ENCODE data around the gene GLUL. TPM values are rescaled to one million over a fixed set of nuclear protein-coding genes. Genes with fewer than 3 reads are reported as not detected.

GLUL gene
- total and polyA plus RNA-seq, 2 donors (not counting 1 experiment from before 2014, with no cell fraction given), result 38.9 to 44.2 TPM

DNA sequence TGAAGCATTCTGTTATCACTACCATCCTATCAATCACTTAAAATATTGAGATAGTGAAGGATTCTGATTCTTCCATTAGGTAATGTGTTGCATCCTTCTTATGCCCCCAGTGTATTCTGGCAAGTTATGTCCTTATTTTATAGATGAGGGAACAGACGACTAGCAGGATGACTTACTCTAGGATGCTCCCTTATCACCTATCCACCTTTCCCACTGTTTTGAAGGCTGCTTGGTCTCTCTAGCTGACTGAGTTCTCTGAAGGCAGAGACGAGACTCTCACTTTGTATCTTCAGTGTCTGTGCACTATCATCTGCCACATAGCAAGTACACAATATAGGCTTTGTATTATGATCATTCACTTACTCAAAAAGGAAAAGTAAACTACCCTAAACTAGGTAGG, 4.0 kb downstream of the GLUL start:
- no peak overlapping the region for H3K4me2 ChIP-seq (replicated peaks; ENCODE audit: low read depth, low read length, poor library complexity, severe bottlenecking)
- ChIA-PET CTCF (interaction anchor here (1.0 to 1.8 kb wide), 2 partner anchors 9 to 244 kb away, joined by 3 to 4 read pairs; no protein-coding TSS in a partner anchor), POLR2A (no interaction called here)
- no peak overlapping the region for H3K27ac ChIP-seq (ENCODE audit: low read length in 2 of 2)
- peaks cover 15% of the 10 kb centered on the region for H3K79me2 ChIP-seq (ENCODE audit: control insufficient read depth, insufficient read depth, low read length)
- ATAC-seq (ENCODE audit: low read depth) (no peak), DNase-seq (no peak)
- H3K4me1 ChIP-seq (ENCODE audit: control insufficient read depth in 2 of 2, insufficient read depth in 2 of 2, low read length in 2 of 2), result peaks cover 16 to 28% of the 10 kb centered on the region in 2 donors
- H3K27me3 ChIP-seq (replicated peaks in 1 of 4; ENCODE audit: control extremely low read depth in 1 of 4, control insufficient read depth in 3 of 4, insufficient read depth in 4 of 4, low read length in 3 of 4), result peaks cover 0 to 8% (median under 1%) of the 10 kb centered on the region in 4 experiments
- H3K4me3 ChIP-seq (ENCODE audit: control extremely low read depth in 1 of 5, extremely low read depth in 1 of 5, insufficient read depth in 1 of 5, low read depth in 2 of 5, low read length in 4 of 5), result no peak overlapping the region
- intact Hi-C loops (cut with micrococcal nuclease), result no loop called here
- Mint-ChIP-seq H3K27me3 (no peaks in the 10 kb centered on the region), H3K9me3 (ENCODE audit: insufficient read depth) (no peaks in the 10 kb centered on the region), H3K4me1 (peaks cover 22% of the 10 kb centered on the region), H3K4me3 (no peak overlapping the region), H3K27ac (no peak overlapping the region)
- no peaks in the 10 kb centered on the region for H3K9me3 ChIP-seq (ENCODE audit: control extremely low read depth in 1 of 3, control insufficient read depth in 2 of 3, insufficient read depth in 1 of 3, low read length in 2 of 3)
- H3K36me3 ChIP-seq (replicated peaks in 1 of 2; ENCODE audit: control extremely low read depth in 1 of 2, control insufficient read depth in 1 of 2, extremely low read depth in 1 of 2, insufficient read depth in 2 of 2, low read length in 1 of 2), result peaks cover 2 to 41% of the 10 kb centered on the region in 2 experiments
- 80% methylated on average over 1 of the region's 2 CpGs for WGBS (ENCODE audit: insufficient coverage)
- H3K9ac ChIP-seq (ENCODE audit: low read length), result no peak overlapping the region
- H2AFZ ChIP-seq (ENCODE audit: insufficient read depth, low read depth, low read length, poor library complexity, severe bottlenecking), result no peak overlapping the region
- H4K20me1 ChIP-seq (ENCODE audit: control insufficient read depth, insufficient read depth, low read length, poor library complexity, severe bottlenecking), result no peaks in the 10 kb centered on the region
- TF ChIP-seq CTCF (IDR thresholded peaks at IDR 0.05), result no peak
- no peak for TF ChIP-seq EZH2 (IDR thresholded peaks at IDR 0.05; ENCODE audit: borderline replicate concordance, insufficient read depth, low read depth, low read length, poor library complexity, severe bottlenecking)

- H3K27me3 ChIP-seq (replicated peaks in 1 of 4; ENCODE audit: control extremely low read depth in 1 of 4, control insufficient read depth in 3 of 4, insufficient read depth in 4 of 4, low read length in 3 of 4), result peaks cover 0 to 4% (median 0%) of the 10 kb centered on the region in 4 experiments
- no peak for DNase-seq
- H2AFZ ChIP-seq (ENCODE audit: insufficient read depth, low read depth, low read length, poor library complexity, severe bottlenecking), result no peak overlapping the region
- WGBS (ENCODE audit: insufficient coverage), result 93% methylated on average over 4 of the region's 5 CpGs
- no peak overlapping the region for H3K9ac ChIP-seq (ENCODE audit: low read length)
- no peaks in the 10 kb centered on the region for H3K9me3 ChIP-seq (ENCODE audit: control extremely low read depth in 1 of 3, control insufficient read depth in 2 of 3, insufficient read depth in 1 of 3, low read length in 2 of 3)
- H3K36me3 ChIP-seq (replicated peaks in 1 of 2; ENCODE audit: control extremely low read depth in 1 of 2, control insufficient read depth in 1 of 2, extremely low read depth in 1 of 2, insufficient read depth in 2 of 2, low read length in 1 of 2), result peaks cover 2 to 42% of the 10 kb centered on the region in 2 experiments
- intact Hi-C loops (cut with micrococcal nuclease), result no loop called here
- Mint-ChIP-seq H3K4me3 (no peak overlapping the region), H3K4me1 (peaks cover 18% of the 10 kb centered on the region), H3K27me3 (no peaks in the 10 kb centered on the region), H3K9me3 (ENCODE audit: insufficient read depth) (no peaks in the 10 kb centered on the region), H3K27ac (no peak overlapping the region)
- H3K4me2 ChIP-seq (replicated peaks; ENCODE audit: low read depth, low read length, poor library complexity, severe bottlenecking), result no peak overlapping the region
- TF ChIP-seq CTCF (IDR thresholded peaks at IDR 0.05) (no peak), EZH2 (IDR thresholded peaks at IDR 0.05; ENCODE audit: borderline replicate concordance, insufficient read depth, low read depth, low read length, poor library complexity, severe bottlenecking) (no peak)
- POLR2A ChIA-PET, result no interaction called here
- H3K4me3 ChIP-seq (ENCODE audit: control extremely low read depth in 1 of 5, extremely low read depth in 1 of 5, insufficient read depth in 1 of 5, low read depth in 2 of 5, low read length in 4 of 5), result no peak overlapping the region
- H3K27ac ChIP-seq (ENCODE audit: low read length in 2 of 2), result no peak overlapping the region
- H4K20me1 ChIP-seq (ENCODE audit: control insufficient read depth, insufficient read depth, low read length, poor library complexity, severe bottlenecking), result no peaks in the 10 kb centered on the region
- peaks cover 15% of the 10 kb centered on the region for H3K79me2 ChIP-seq (ENCODE audit: control insufficient read depth, insufficient read depth, low read length)
- ATAC-seq (ENCODE audit: low read depth), result no peak
- CTCF ChIA-PET, result interaction anchor here (0.6 to 1.8 kb wide), 2 partner anchors 10 kb away, joined by 3 to 4 read pairs; no protein-coding TSS in a partner anchor
- peaks cover 12 to 23% of the 10 kb centered on the region in 2 donors for H3K4me1 ChIP-seq (ENCODE audit: control insufficient read depth in 2 of 2, insufficient read depth in 2 of 2, low read length in 2 of 2)
Observed at GRCh38 chr1:182386980-182387379, 4.6 kb downstream of the GLUL start.

Data from B cell (primary cell).